Upper lobe of right lung (tissue), 1 donor: ENCODE results near the gene SUGCT. TPM values are rescaled to one million over a fixed set of nuclear protein-coding genes. Genes with fewer than 3 reads are reported as not detected.

Source experiments
- ATAC-seq: fragments of 200-7000 bp; cut with Tn5 transposase; one replicate; pipeline ENCODE4 v1.9.1; 2020; ENCODE audit warnings: mild to moderate bottlenecking, moderate library complexity
- DNase-seq: peaks from one replicate; pipeline ENCODE4 v3.0.0-alpha.2; 2020
- H3K27ac ChIP-seq: fragments of 200-600 bp; one replicate; pipeline ENCODE4 v1.8.0; 2022
- H3K27me3 ChIP-seq: fragments of 200-600 bp; one replicate; pipeline ENCODE4 v1.8.0; 2022; ENCODE audit warnings: mild to moderate bottlenecking
- H3K36me3 ChIP-seq: fragments of 200-600 bp; one replicate; pipeline ENCODE4 v1.8.0; 2022
- H3K4me1 ChIP-seq: fragments of 200-600 bp; one replicate; pipeline ENCODE4 v1.8.0; 2022
- H3K4me3 ChIP-seq: fragments of 200-600 bp; one replicate; pipeline ENCODE4 v1.8.0; 2022; ENCODE audit warnings: mild to moderate bottlenecking
- H3K9me3 ChIP-seq: fragments of 200-600 bp; one replicate; pipeline ENCODE4 v1.8.0; 2022
- intact Hi-C: fragments of 100-400 bp; cut with DNase I; formaldehyde crosslinking; loops from one replicate; pipeline ENCODE4 v1.11.0; 2022
- total RNA-seq: library from RNA; stranded (reverse); fragmentation: NEBNext Ultra II Directional; extraction: Animal tissue kit (Norgen Biotek cat#: 25700); gene quantifications from one replicate; pipeline ENCODE4 v1.2.1, GENCODE V29; 2021
- TF ChIP-seq, protein P1 (sequence below): fragments of 200-600 bp; IDR thresholded peaks from one replicate; pipeline ENCODE4 v1.8.0; 2022; ENCODE audit warnings: antibody characterized with exemption
- donor health status: DM: no; HTN: yes; CAD: no; lungs with severe emphysema.

Gene SUGCT
- total RNA-seq, 1 donor from 2014 or later, result 4.1 TPM

DNA sequence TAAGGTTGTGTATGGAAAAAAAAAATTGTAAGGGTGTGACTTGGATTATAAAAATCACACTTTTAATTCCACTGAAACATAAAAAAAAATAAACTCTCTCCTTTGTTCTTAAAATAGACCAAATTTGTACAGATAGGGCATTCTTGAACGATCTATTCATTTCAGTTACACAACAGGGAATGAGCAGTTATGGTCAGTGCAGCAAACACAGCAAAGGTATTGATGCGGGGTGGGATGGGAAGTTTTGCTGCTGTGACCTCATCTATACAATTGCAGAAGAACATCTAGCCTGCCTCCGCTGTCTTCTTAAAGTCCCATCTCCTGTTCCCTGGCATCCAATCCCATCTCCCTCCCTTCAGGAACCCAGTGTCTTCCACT is 580.2 kb downstream of the SUGCT start:
- no peak for ATAC-seq
- Histone ChIP-seq H3K36me3 (no peaks in the 10 kb centered on the region), H3K9me3 (no peaks in the 10 kb centered on the region), H3K4me3 (no peak overlapping the region), H3K27ac (no peak overlapping the region), H3K27me3 (no peaks in the 10 kb centered on the region), H3K4me1 (no peaks in the 10 kb centered on the region)
- TF ChIP-seq, protein P1, sequence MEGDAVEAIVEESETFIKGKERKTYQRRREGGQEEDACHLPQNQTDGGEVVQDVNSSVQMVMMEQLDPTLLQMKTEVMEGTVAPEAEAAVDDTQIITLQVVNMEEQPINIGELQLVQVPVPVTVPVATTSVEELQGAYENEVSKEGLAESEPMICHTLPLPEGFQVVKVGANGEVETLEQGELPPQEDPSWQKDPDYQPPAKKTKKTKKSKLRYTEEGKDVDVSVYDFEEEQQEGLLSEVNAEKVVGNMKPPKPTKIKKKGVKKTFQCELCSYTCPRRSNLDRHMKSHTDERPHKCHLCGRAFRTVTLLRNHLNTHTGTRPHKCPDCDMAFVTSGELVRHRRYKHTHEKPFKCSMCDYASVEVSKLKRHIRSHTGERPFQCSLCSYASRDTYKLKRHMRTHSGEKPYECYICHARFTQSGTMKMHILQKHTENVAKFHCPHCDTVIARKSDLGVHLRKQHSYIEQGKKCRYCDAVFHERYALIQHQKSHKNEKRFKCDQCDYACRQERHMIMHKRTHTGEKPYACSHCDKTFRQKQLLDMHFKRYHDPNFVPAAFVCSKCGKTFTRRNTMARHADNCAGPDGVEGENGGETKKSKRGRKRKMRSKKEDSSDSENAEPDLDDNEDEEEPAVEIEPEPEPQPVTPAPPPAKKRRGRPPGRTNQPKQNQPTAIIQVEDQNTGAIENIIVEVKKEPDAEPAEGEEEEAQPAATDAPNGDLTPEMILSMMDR, result no peak
- intact Hi-C loops, result no loop called here
- DNase-seq, result no peak

DNA sequence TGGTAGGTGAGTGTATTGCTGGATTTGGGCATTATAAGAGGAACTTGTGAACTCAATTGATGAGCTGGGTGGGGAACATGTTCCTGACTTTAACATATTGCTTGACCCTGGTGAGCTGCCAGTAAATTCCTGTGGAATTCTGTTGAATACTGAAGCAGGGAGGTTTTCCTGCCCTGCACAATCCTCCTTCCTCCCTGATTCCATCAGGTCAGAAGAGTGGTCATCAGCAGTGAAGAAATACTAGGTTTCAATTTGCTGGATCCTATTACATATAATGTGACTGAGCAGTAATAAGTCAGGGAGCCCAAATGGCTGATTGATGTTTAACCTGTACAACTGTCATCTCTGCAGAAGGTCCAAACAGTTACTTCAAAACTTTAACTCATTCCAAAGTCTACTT is 581.2 kb downstream of the SUGCT start:
- no peaks in the 10 kb centered on the region for H3K4me1 ChIP-seq

DNA sequence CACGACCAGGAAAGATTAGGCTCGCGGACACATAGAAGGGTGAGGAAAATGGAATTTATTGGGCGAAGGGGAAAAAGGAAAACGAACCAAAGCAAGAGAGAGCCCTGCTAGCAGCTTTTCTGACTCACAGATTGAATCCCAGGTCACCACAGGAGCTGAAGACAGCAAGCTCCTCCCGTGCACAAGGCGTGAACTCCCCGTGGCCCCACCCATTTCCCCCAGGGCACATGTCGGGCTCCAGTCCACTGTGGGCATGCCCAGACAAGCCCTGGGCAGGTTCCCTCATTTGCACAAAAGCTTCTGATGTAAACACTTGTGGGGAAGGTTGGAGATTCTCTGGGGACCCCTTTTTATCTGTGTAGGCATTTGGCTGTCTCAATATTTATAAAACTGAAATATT is 582.4 kb downstream of the SUGCT start:
- no peak for DNase-seq
- H3K27ac ChIP-seq, result peak overlapping the region; percentile 44
- peak overlapping the region; percentile 2 for H3K4me3 ChIP-seq
- no peaks in the 10 kb centered on the region for H3K4me1 ChIP-seq
- H3K9me3 ChIP-seq, result no peaks in the 10 kb centered on the region
- intact Hi-C loops, result no loop called here
- H3K36me3 ChIP-seq, result no peaks in the 10 kb centered on the region
- peak; percentile 70 for ATAC-seq
- TF ChIP-seq, protein P1, result no peak
- no peaks in the 10 kb centered on the region for H3K27me3 ChIP-seq

More for the DNA sequence above, 581.2 kb downstream of the SUGCT start:
- no peaks in the 10 kb centered on the region for H3K27me3 ChIP-seq
- ATAC-seq (no peak), DNase-seq (no peak)
- no peaks in the 10 kb centered on the region for H3K9me3 ChIP-seq
- H3K36me3 ChIP-seq, result no peaks in the 10 kb centered on the region
- no peak overlapping the region for H3K27ac ChIP-seq
- no peak overlapping the region for H3K4me3 ChIP-seq
- TF ChIP-seq, protein P1, result no peak
- intact Hi-C loops, result no loop called here

DNA sequence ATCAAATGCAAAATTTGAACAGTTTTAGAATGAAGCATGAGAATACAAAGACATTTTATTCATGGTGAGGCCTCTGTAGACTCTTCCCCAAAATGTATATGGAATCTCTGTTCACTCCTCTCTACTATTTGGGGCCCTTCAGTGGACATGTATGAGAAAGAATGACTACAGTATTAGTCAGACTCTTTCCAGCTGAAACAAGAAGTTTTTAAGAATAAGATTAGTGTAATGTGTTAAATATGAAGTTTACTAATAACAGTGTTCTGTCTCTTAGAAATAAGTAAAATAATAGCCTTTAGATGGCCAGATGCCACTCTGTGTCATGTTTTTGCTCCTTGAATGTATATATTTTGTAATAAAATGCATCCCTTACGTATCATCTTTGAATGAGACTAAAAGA is 585.6 kb downstream of the SUGCT start:
- no peak overlapping the region for H3K27ac ChIP-seq
- H3K9me3 ChIP-seq, result no peaks in the 10 kb centered on the region
- ATAC-seq, result no peak
- H3K4me3 ChIP-seq, result no peak overlapping the region
- TF ChIP-seq, protein P1, result no peak
- H3K4me1 ChIP-seq, result no peaks in the 10 kb centered on the region
- H3K27me3 ChIP-seq, result no peaks in the 10 kb centered on the region
- no peaks in the 10 kb centered on the region for H3K36me3 ChIP-seq
- DNase-seq, result no peak
- intact Hi-C loops, result no loop called here

DNA sequence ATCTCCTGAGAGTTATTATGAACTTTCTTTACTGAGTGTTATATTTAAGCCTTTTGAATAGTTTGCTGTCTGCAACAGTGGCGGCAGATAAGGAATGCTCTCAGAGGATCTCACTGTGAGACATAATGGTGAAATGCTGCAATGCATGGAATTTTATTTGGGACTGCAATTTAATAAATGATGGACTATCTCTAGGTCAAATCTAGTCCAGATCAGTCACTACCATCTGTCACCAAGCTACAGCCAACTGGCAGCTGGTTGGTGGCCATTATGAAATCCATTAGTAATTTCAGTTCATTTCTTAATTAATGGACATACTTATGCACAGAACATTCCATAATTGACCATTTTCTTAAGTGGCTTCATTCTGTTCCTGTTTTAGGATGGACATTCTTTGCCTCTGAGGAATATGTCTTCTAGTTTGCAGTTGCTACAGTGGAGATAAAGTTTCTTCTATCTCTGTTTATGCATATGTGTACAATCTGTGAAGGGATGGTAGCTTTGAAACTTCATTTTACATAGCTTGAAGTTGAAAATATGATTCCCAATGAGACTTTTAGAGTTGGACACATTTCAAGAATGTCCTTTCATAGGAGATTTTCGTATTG is 586.6 kb downstream of the SUGCT start:
- no peak for DNase-seq
- TF ChIP-seq, protein P1, result no peak
- H3K9me3 ChIP-seq, result no peaks in the 10 kb centered on the region
- ATAC-seq, result no peak
- H3K36me3 ChIP-seq, result no peaks in the 10 kb centered on the region
- no peak overlapping the region for H3K27ac ChIP-seq
- H3K4me1 ChIP-seq, result no peaks in the 10 kb centered on the region
- no peak overlapping the region for H3K4me3 ChIP-seq
- intact Hi-C loops, result no loop called here
- H3K27me3 ChIP-seq, result no peaks in the 10 kb centered on the region

DNA sequence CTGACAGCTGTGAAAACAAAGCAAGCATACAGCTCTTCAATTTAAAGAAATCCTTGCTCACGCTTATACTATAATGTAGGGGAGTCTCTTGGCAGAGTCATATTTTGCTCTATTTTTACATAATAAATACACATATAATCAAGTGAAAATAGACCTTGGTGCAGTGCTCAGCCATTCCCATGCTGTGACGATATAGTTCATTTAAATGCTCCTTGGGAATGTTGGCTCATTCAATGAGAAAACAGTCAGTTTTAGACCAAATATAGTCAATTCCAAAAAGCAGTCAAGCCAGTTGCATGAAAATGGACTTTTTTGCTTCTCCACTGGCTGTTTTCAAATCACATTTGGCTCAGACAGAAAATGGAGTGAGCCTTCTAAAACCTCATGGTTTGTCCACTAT is 587.4 kb downstream of the SUGCT start:
- DNase-seq (no peak), ATAC-seq (no peak)
- TF ChIP-seq, protein P1, result no peak
- intact Hi-C loops, result no loop called here
- Histone ChIP-seq H3K4me1 (no peaks in the 10 kb centered on the region), H3K4me3 (no peak overlapping the region), H3K9me3 (no peaks in the 10 kb centered on the region), H3K27me3 (no peaks in the 10 kb centered on the region), H3K36me3 (no peaks in the 10 kb centered on the region), H3K27ac (no peak overlapping the region)
